HEK293 (cell line): Measurements from ENCODE around the gene SOX5.
A peak's percentile ranks its signal among the peaks of the same experiment; 100 is the strongest.

ENCODE experiments used
- CTCF ChIA-PET: fragments of 350-600 bp; formaldehyde crosslinking; extraction: SDS; loops from one replicate; lab custom pipeline; 2021; ENCODE audit warnings: antibody characterized with exemption; lab: Yijun Ruan, JAX
- POLR2A ChIA-PET: fragments of 300-600 bp; formaldehyde crosslinking; extraction: SDS; loops from one replicate; lab custom pipeline; 2020; ENCODE audit warnings: antibody characterized with exemption, inconsistent platforms; lab: Yijun Ruan, JAX
- H3K27ac ChIP-seq: fragments of 200-500 bp; sonication (Bioruptor generic); 2 replicates; pipeline ENCODE4 v1.5.1; 2014; ENCODE audit warnings: low read depth, low read length, control low read depth, inconsistent platforms; ENCODE audit errors: extremely low read depth
- H3K36me3 ChIP-seq, 2 experiments: fragments of 200-500 bp in 1 of 2; sonication (Bioruptor generic) in 1 of 2; 1 replicate in 1 of 2; 2 replicates in 1 of 2; pipeline ENCODE4 v1.5.1; 2014 to 2017; ENCODE audit warnings: inconsistent platforms in 2 of 2, low read length in 2 of 2; ENCODE audit not compliant: control insufficient read depth in 2 of 2, insufficient read depth in 1 of 2
- H3K4me1 ChIP-seq: fragments of 200-500 bp; sonication (Bioruptor generic); 2 replicates; pipeline ENCODE4 v1.5.1; 2014; ENCODE audit warnings: mild to moderate bottlenecking, low read length, inconsistent platforms; ENCODE audit not compliant: control insufficient read depth, insufficient read depth
- H3K4me3 ChIP-seq: 2 replicates; pipeline ENCODE4 v1.5.1; 2011; ENCODE audit warnings: low read depth, mild to moderate bottlenecking, control low read depth, low read length, moderate library complexity
- H3K9me3 ChIP-seq: fragments of 200-500 bp; sonication (Bioruptor generic); 2 replicates; pipeline ENCODE4 v1.5.1; 2014; ENCODE audit warnings: low read depth, low read length, inconsistent platforms; ENCODE audit not compliant: control insufficient read depth, insufficient read depth
- GLIS1 ChIP-seq: fragments of 450-650 bp; formaldehyde crosslinking; IDR thresholded peaks from 2 replicates; pipeline ENCODE4 v1.5.1; 2016; ENCODE audit warnings: missing biosample characterization, missing genetic modification characterization
- HOXA7 ChIP-seq: sonication (generic); formaldehyde crosslinking; IDR thresholded peaks from 2 replicates; pipeline ENCODE4 v1.8.1; 2022; ENCODE audit warnings: missing genetic modification reagents, borderline replicate concordance
- KLF10 ChIP-seq: fragments of 450-650 bp; IDR thresholded peaks from 2 replicates; pipeline ENCODE4 v1.5.1; 2018; ENCODE audit warnings: missing biosample characterization, mild to moderate bottlenecking, missing genetic modification characterization
- MYNN ChIP-seq: fragments of 450-650 bp; formaldehyde crosslinking; IDR thresholded peaks from 2 replicates; pipeline ENCODE4 v1.5.1; 2016; ENCODE audit warnings: missing biosample characterization, missing genetic modification characterization, borderline replicate concordance
- SCRT2 ChIP-seq: fragments of 450-650 bp; formaldehyde crosslinking; IDR thresholded peaks from 2 replicates; pipeline ENCODE4 v1.5.1; 2016; ENCODE audit warnings: missing biosample characterization, missing genetic modification characterization
- TRIM28 ChIP-seq: IDR thresholded peaks from 2 replicates; pipeline ENCODE4 v1.6.1; 2011; ENCODE audit warnings: low read length, control low read depth, borderline replicate concordance
- ZBTB21 ChIP-seq: fragments of 450-650 bp; formaldehyde crosslinking; IDR thresholded peaks from 2 replicates; pipeline ENCODE4 v1.5.1; 2017; ENCODE audit warnings: missing biosample characterization, missing genetic modification characterization
- ZBTB6 ChIP-seq: fragments of 450-650 bp; formaldehyde crosslinking; IDR thresholded peaks from 2 replicates; pipeline ENCODE4 v1.5.1; 2017; ENCODE audit warnings: missing biosample characterization, missing genetic modification characterization
- ZBTB8A ChIP-seq: fragments of 450-650 bp; formaldehyde crosslinking; IDR thresholded peaks from 2 replicates; pipeline ENCODE4 v1.5.1; 2016; ENCODE audit warnings: missing biosample characterization, missing genetic modification characterization
- ZEB2 ChIP-seq: fragments of 450-650 bp; formaldehyde crosslinking; IDR thresholded peaks from 2 replicates; pipeline ENCODE4 v1.5.1; 2016; ENCODE audit warnings: missing biosample characterization, missing genetic modification characterization
- ZNF138 ChIP-seq: fragments of 450-650 bp; formaldehyde crosslinking; IDR thresholded peaks from 2 replicates; pipeline ENCODE4 v1.5.1; 2016; ENCODE audit warnings: missing biosample characterization, missing genetic modification characterization, borderline replicate concordance
- ZNF266 ChIP-seq: fragments of 450-650 bp; formaldehyde crosslinking; IDR thresholded peaks from 2 replicates; pipeline ENCODE4 v1.5.1; 2016; ENCODE audit warnings: missing biosample characterization, missing genetic modification characterization, low read depth
- ZNF621 ChIP-seq: fragments of 450-650 bp; formaldehyde crosslinking; IDR thresholded peaks from 2 replicates; pipeline ENCODE4 v1.5.1; 2017; ENCODE audit warnings: missing biosample characterization, missing genetic modification characterization
- ZSCAN4 ChIP-seq: fragments of 450-650 bp; formaldehyde crosslinking; IDR thresholded peaks from 2 replicates; pipeline ENCODE4 v1.5.1; 2017; ENCODE audit warnings: missing biosample characterization, missing genetic modification characterization
- TF ChIP-seq, protein P1 (sequence below): fragments of 450-650 bp; formaldehyde crosslinking; IDR thresholded peaks from 2 replicates; pipeline ENCODE4 v1.5.1; 2016; ENCODE audit warnings: missing biosample characterization, missing genetic modification characterization, borderline replicate concordance
- TF ChIP-seq, protein P2 (sequence below): fragments of 450-650 bp; IDR thresholded peaks from 2 replicates; pipeline ENCODE4 v1.5.1; 2018; ENCODE audit warnings: missing biosample characterization, mild to moderate bottlenecking, missing genetic modification characterization
- TF ChIP-seq, protein P3 (sequence below): fragments of 450-650 bp; formaldehyde crosslinking; IDR thresholded peaks from 2 replicates; pipeline ENCODE4 v1.5.1; 2016; ENCODE audit warnings: missing biosample characterization, missing genetic modification characterization

The SOX5 gene

DNA sequence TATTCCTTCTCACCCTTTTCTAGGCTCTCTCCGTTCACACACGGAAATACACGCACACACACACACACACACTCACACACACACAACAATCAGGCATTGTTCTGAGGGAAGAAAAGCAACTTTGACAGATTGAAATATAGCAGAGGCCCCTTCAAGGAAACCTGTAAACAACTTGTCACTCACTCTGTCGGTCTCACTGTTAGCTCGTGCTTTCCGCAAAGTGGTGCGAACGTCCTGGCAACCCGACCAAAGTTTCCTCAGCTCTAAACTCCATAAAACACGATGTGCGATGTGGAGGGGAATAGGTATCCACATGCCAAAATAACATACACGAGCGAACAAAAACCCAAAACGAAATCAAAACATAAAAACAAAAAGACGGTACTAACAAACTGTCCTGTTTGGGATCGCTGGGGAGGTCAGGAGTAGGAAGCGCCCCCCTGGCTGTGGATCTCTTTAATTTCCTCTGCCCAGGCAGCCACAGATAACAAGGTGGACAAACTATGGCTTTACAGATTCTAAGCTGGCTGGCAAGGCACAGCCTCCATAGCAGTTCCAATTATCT lies 822 bp upstream of the SOX5 start (continued):
- peak; percentile 42; the same call in 1 of the 2 replicates for TF ChIP-seq TRIM28
- TF ChIP-seq ZEB2 (tag by site-specific recombination), result no peak
- TF ChIP-seq, protein P1, sequence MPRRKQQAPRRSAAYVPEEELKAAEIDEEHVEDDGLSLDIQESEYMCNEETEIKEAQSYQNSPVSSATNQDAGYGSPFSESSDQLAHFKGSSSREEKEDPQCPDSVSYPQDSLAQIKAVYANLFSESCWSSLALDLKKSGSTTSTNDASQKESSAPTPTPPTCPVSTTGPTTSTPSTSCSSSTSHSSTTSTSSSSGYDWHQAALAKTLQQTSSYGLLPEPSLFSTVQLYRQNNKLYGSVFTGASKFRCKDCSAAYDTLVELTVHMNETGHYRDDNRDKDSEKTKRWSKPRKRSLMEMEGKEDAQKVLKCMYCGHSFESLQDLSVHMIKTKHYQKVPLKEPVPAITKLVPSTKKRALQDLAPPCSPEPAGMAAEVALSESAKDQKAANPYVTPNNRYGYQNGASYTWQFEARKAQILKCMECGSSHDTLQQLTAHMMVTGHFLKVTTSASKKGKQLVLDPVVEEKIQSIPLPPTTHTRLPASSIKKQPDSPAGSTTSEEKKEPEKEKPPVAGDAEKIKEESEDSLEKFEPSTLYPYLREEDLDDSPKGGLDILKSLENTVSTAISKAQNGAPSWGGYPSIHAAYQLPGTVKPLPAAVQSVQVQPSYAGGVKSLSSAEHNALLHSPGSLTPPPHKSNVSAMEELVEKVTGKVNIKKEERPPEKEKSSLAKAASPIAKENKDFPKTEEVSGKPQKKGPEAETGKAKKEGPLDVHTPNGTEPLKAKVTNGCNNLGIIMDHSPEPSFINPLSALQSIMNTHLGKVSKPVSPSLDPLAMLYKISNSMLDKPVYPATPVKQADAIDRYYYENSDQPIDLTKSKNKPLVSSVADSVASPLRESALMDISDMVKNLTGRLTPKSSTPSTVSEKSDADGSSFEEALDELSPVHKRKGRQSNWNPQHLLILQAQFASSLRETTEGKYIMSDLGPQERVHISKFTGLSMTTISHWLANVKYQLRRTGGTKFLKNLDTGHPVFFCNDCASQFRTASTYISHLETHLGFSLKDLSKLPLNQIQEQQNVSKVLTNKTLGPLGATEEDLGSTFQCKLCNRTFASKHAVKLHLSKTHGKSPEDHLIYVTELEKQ (tag by site-specific recombination), result peak; percentile 10; the same call in 1 of the 2 replicates
- peak; percentile 57 for TF ChIP-seq GLIS1 (tag by site-specific recombination)
- 0 out of 2 replicates have a peak, but pooled peaks have one; percentile 9 for TF ChIP-seq SCRT2
- peak; percentile 86 for TF ChIP-seq ZSCAN4 (tag by site-specific recombination)

DNA sequence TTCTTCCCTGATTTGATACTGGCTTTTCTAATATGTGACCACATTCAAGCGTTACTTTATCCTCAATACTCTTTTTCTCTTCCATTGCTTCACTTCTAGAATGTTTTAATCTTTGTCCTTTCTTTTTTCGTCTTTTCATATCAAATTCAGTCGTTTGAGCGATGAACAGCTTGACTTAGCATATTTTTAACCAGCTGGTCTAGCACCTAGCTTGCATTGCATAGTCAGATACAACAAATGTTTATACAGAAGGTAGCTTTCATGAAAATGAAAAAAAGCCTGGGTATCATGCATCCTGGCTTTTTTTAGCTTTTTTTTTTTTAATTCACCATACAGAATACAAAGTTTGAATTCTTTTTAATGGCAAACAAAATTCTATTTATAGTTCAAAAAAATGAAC lies 1.2 kb downstream of the SOX5 start:
- Histone ChIP-seq H3K27ac (no peak overlapping the region), H3K4me3 (no peak overlapping the region), H3K4me1 (no peaks in the 10 kb centered on the region), H3K9me3 (no peaks in the 10 kb centered on the region), H3K36me3 (no peaks in the 10 kb centered on the region)
- ChIA-PET CTCF (interaction anchor here (0.8 kb wide), 1 partner anchor 11 kb away, joined by 3 read pairs; no protein-coding TSS in a partner anchor), POLR2A (no interaction called here)
- TF ChIP-seq ZNF266 (tag by site-specific recombination) (no peak), ZSCAN4 (tag by site-specific recombination) (no peak)

DNA sequence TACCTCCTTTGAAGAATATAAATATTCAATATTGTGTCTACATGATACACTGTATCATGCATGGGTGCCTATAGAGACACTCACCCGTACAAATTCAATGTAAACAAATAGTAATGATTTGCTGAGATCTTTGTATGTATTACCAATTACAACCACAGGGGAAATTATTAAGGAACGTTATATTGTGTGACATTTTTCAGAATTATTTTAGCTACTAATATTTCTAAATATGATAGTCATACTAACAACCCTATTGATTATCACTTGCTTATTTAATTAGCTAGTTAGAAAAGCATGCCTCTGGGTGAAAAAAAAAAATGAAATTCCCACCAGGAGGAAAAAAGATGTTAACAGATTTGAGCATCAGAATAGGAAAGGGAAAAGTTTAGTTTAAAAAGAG lies 2.1 kb downstream of the SOX5 start:
- H3K9me3 ChIP-seq, result no peaks in the 10 kb centered on the region
- no peaks in the 10 kb centered on the region for H3K36me3 ChIP-seq
- ChIA-PET CTCF (interaction anchor here (0.6 kb wide), 1 partner anchor 31 kb away, joined by 3 read pairs; no protein-coding TSS in a partner anchor), POLR2A (interaction anchor here (0.7 kb wide), 1 partner anchor 132 kb away, joined by 3 read pairs; no protein-coding TSS in a partner anchor)
- no peaks in the 10 kb centered on the region for H3K4me1 ChIP-seq
- H3K4me3 ChIP-seq, result no peak overlapping the region
- TF ChIP-seq KLF10 (tag by site-specific recombination), result no peak
- TF ChIP-seq, protein P2, sequence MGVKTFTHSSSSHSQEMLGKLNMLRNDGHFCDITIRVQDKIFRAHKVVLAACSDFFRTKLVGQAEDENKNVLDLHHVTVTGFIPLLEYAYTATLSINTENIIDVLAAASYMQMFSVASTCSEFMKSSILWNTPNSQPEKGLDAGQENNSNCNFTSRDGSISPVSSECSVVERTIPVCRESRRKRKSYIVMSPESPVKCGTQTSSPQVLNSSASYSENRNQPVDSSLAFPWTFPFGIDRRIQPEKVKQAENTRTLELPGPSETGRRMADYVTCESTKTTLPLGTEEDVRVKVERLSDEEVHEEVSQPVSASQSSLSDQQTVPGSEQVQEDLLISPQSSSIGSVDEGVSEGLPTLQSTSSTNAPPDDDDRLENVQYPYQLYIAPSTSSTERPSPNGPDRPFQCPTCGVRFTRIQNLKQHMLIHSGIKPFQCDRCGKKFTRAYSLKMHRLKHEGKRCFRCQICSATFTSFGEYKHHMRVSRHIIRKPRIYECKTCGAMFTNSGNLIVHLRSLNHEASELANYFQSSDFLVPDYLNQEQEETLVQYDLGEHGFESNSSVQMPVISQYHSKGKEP (tag by site-specific recombination), result 0 out of 2 replicates have a peak, but pooled peaks have one; percentile 16
- no peak overlapping the region for H3K27ac ChIP-seq

DNA sequence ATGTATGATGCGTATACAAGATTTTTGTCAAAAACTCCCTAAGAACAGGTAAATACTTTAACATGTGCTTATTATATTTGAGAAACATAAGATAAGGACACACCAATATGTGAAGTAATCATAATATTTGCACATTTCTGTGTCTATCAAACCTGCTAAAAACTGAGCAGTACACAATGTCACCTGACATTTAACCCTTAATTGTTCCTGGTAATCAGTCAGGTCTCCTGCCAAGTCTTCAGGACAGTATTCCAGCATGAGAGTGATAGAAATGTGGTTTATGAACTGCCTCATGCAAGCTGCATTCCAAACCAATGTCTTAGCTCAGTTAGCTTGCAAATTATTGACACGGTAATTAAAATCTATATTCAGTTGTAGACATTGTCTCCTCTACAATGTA lies 4.2 kb downstream of the SOX5 start:
- ChIA-PET CTCF (no interaction called here), POLR2A (no interaction called here)
- no peak overlapping the region for H3K27ac ChIP-seq
- H3K36me3 ChIP-seq, result no peaks in the 10 kb centered on the region
- H3K4me1 ChIP-seq, result no peaks in the 10 kb centered on the region
- no peaks in the 10 kb centered on the region for H3K9me3 ChIP-seq
- H3K4me3 ChIP-seq, result no peak overlapping the region
- TF ChIP-seq ZEB2 (tag by site-specific recombination) (no peak), ZBTB6 (no peak), ZNF138 (no peak), ZBTB8A (tag by site-specific recombination) (no peak), ZNF621 (no peak), MYNN (no peak), HOXA7 (CRISPR knock-in tag) (no peak), ZBTB21 (tag by site-specific recombination) (no peak)
- TF ChIP-seq, protein P3, sequence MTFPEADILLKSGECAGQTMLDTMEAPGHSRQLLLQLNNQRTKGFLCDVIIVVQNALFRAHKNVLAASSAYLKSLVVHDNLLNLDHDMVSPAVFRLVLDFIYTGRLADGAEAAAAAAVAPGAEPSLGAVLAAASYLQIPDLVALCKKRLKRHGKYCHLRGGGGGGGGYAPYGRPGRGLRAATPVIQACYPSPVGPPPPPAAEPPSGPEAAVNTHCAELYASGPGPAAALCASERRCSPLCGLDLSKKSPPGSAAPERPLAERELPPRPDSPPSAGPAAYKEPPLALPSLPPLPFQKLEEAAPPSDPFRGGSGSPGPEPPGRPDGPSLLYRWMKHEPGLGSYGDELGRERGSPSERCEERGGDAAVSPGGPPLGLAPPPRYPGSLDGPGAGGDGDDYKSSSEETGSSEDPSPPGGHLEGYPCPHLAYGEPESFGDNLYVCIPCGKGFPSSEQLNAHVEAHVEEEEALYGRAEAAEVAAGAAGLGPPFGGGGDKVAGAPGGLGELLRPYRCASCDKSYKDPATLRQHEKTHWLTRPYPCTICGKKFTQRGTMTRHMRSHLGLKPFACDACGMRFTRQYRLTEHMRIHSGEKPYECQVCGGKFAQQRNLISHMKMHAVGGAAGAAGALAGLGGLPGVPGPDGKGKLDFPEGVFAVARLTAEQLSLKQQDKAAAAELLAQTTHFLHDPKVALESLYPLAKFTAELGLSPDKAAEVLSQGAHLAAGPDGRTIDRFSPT (tag by site-specific recombination), result no peak
